Measurements from ENCODE around the gene POLR3E. TPM values are rescaled to one million over a fixed set of nuclear protein-coding genes. Genes with fewer than 3 reads are reported as not detected.

Gene POLR3E
- total RNA-seq, 1 donor from 2014 or later, result 26.7 TPM

DNA sequence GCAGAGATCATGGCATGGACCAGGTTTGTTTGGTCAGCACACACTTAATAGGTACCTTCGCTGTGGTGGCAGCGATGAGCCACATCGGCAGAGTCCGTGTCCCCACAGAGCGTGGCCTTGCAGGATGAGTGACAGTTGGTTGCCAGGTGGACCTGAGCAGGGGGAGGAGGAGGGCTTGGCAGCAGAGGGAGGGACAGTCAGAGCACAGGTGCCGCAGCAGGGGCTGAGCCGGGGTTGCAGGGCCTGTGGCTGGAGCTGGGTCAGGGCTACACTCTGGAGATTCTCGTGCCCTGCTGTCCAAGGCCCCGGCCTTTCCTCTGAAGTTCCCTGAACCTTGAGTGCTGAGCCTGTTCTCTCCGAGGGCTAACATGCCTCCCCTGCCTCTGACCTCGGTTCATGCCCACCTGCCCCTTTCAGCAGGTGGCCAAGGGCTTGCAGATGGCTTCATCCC lies 24.8 kb downstream of the POLR3E start:
- H3K4me3 Mint-ChIP-seq (ENCODE audit: unreplicated experiment), result no peak overlapping the region
- DNase-seq (ENCODE audit: low spot score), result no peak
- H3K27me3 Mint-ChIP-seq (ENCODE audit: low read depth), result no peaks in the 10 kb centered on the region
- TF ChIP-seq, protein P1, sequence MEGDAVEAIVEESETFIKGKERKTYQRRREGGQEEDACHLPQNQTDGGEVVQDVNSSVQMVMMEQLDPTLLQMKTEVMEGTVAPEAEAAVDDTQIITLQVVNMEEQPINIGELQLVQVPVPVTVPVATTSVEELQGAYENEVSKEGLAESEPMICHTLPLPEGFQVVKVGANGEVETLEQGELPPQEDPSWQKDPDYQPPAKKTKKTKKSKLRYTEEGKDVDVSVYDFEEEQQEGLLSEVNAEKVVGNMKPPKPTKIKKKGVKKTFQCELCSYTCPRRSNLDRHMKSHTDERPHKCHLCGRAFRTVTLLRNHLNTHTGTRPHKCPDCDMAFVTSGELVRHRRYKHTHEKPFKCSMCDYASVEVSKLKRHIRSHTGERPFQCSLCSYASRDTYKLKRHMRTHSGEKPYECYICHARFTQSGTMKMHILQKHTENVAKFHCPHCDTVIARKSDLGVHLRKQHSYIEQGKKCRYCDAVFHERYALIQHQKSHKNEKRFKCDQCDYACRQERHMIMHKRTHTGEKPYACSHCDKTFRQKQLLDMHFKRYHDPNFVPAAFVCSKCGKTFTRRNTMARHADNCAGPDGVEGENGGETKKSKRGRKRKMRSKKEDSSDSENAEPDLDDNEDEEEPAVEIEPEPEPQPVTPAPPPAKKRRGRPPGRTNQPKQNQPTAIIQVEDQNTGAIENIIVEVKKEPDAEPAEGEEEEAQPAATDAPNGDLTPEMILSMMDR (IDR thresholded peaks at IDR 0.05), result no peak
- peaks cover 7% of the 10 kb centered on the region for H3K36me3 Mint-ChIP-seq (ENCODE audit: low read depth)
- no peaks in the 10 kb centered on the region for H3K9me3 Mint-ChIP-seq (ENCODE audit: low read depth)
- H3K4me1 Mint-ChIP-seq (ENCODE audit: low read depth), result peaks cover 2% of the 10 kb centered on the region
- no peak overlapping the region for H3K27ac Mint-ChIP-seq (ENCODE audit: unreplicated experiment)

DNA sequence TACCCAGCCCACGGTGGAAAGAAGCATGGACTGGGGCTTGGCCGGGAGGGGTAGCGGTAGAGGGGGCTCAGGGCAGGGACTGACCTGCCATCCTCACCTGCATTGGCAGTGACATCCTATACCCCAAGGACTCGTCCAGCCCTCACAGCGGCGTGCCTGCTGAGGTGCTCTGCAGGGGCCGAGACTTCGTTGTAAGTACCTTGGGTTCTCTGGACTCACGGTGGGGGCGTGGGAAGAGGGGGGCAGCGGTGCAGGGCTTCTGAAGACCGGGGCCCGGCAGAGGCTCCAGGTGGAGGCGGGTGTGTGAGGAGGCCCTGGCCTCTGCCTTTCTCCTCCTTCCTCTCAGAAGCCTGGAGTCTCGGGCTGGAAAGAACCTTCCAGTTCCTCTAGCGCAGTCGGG lies 25.5 kb downstream of the POLR3E start:
- Mint-ChIP-seq H3K27ac (ENCODE audit: unreplicated experiment) (no peak overlapping the region), H3K4me3 (ENCODE audit: unreplicated experiment) (no peak overlapping the region), H3K4me1 (ENCODE audit: low read depth) (peaks cover 2% of the 10 kb centered on the region), H3K27me3 (ENCODE audit: low read depth) (no peaks in the 10 kb centered on the region), H3K36me3 (ENCODE audit: low read depth) (peaks cover 5% of the 10 kb centered on the region), H3K9me3 (ENCODE audit: low read depth) (no peaks in the 10 kb centered on the region)
- TF ChIP-seq, protein P1 (IDR thresholded peaks at IDR 0.05), result no peak
- DNase-seq (ENCODE audit: low spot score), result no peak

DNA sequence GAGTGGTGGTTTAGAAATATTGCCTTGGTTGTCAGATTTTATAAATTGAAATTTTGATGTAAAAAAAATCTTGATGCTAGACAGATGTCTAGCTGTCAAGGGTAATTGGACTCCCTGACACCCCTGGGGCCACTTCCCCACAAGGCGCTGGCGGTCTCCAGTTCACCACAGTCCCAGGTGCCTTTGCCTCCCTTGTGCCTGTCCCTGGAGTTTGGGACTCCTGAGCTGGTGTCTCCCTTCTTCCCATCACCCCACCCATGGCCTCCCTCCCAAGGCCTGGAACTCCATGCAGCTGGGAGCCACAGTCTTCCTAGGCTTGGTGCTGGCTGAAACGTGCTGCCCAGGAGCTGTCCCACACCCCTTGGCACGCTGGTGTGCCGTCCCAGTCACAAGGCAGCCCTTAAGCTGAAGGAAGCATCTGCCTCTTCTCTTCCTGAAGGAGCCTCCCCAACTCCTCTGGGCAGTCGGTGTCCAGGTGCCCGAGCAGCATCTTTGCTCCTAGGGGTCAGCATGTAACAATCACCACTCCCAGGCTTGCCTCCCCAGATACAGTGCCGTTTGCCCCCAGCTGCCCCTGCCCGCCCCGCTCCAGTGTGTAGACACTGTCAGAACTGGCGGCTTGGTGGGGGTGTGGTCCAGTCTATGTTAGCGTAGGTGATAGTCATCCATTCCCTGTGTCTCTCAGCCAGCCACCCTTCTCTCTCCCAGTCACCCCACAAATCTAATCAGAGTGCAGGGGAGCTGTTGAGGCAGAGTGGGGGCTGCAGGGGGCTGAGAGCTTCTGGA lies 26.2 kb downstream of the POLR3E start:
- Mint-ChIP-seq H3K4me3 (ENCODE audit: unreplicated experiment) (no peak overlapping the region), H3K4me1 (ENCODE audit: low read depth) (peaks cover 2% of the 10 kb centered on the region), H3K9me3 (ENCODE audit: low read depth) (no peaks in the 10 kb centered on the region), H3K27me3 (ENCODE audit: low read depth) (no peaks in the 10 kb centered on the region), H3K27ac (ENCODE audit: unreplicated experiment) (no peak overlapping the region), H3K36me3 (ENCODE audit: low read depth) (peaks cover 5% of the 10 kb centered on the region)
- no peak for DNase-seq (ENCODE audit: low spot score)
- TF ChIP-seq, protein P1 (IDR thresholded peaks at IDR 0.05), result no peak

DNA sequence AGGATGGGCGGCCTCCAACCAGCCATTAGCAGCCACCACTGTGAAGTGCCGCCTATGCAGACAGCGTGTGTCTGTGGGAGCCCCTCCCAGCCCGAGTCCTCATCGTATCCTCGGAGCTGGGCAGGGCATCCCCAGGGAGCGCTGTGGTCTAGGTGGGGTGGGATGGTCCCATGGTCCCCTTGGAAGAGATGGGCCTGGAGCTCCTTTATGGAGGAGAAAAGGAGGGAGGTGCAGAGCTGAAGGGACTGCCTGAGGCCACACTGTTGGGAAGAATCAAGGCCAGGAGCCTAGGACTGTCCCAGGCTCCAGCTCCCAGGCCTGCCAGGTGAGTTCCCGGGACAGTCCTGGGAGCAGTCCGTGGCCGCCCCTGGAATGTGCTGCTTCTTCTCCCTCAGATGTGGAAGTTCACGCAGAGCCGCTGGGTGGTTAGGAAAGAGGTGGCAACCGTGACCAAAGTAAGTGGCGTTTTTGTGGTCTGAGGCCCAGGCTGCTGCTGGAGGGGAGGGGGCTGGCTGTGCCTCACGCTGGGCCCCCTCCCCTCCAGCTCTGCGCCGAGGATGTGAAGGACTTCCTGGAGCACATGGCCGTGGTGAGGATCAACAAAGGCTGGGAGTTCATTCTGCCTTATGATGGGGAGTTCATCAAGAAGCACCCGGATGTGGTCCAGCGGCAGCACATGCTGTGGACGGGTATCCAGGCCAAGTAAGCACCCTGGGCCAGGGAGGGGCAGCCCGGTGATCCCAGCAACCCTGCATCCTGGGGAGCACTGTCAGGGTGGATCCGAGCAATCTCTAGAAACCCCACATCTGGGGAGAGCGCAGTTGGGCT lies 27.0 kb downstream of the POLR3E start:
- no peak for DNase-seq (ENCODE audit: low spot score)
- TF ChIP-seq, protein P1 (IDR thresholded peaks at IDR 0.05), result no peak
- no peak overlapping the region for H3K4me3 Mint-ChIP-seq (ENCODE audit: unreplicated experiment)
- no peak overlapping the region for H3K27ac Mint-ChIP-seq (ENCODE audit: unreplicated experiment)
- peaks cover 2% of the 10 kb centered on the region for H3K4me1 Mint-ChIP-seq (ENCODE audit: low read depth)
- H3K9me3 Mint-ChIP-seq (ENCODE audit: low read depth), result no peaks in the 10 kb centered on the region
- peaks cover 4% of the 10 kb centered on the region for H3K36me3 Mint-ChIP-seq (ENCODE audit: low read depth)
- no peaks in the 10 kb centered on the region for H3K27me3 Mint-ChIP-seq (ENCODE audit: low read depth)

GRCh38 chr16:22324787-22325597 lies 27.8 kb downstream of the POLR3E start:
- DNase-seq (ENCODE audit: low spot score), result no peak
- TF ChIP-seq, protein P1 (IDR thresholded peaks at IDR 0.05), result no peak
- H3K27ac Mint-ChIP-seq (ENCODE audit: unreplicated experiment), result no peak overlapping the region
- peaks cover 5% of the 10 kb centered on the region for H3K36me3 Mint-ChIP-seq (ENCODE audit: low read depth)
- no peaks in the 10 kb centered on the region for H3K9me3 Mint-ChIP-seq (ENCODE audit: low read depth)
- no peaks in the 10 kb centered on the region for H3K27me3 Mint-ChIP-seq (ENCODE audit: low read depth)
- peaks cover 2% of the 10 kb centered on the region for H3K4me1 Mint-ChIP-seq (ENCODE audit: low read depth)
- H3K4me3 Mint-ChIP-seq (ENCODE audit: unreplicated experiment), result no peak overlapping the region

Measured in chondrocyte (in vitro differentiated cells).